Lower leg skin (tissue), 3 donors: ENCODE results near the gene DCP1B.

ENCODE experiments used
- POLR2A ChIP-seq, 2 donors: fragments of 450-650 bp; IDR thresholded peaks; one replicate each; pipeline ENCODE4 v1.6.1; 2016 to 2017; ENCODE audit warnings: antibody characterized with exemption in 2 of 2, mild to moderate bottlenecking in 1 of 2, moderate library complexity in 1 of 2
- TF ChIP-seq, protein P1 (sequence below), 3 donors: fragments of 450-650 bp; IDR thresholded peaks; one replicate each; pipeline ENCODE4 v1.5.1; 2016; ENCODE audit warnings: antibody characterized with exemption in 3 of 3, mild to moderate bottlenecking in 3 of 3, moderate library complexity in 2 of 3

DNA sequence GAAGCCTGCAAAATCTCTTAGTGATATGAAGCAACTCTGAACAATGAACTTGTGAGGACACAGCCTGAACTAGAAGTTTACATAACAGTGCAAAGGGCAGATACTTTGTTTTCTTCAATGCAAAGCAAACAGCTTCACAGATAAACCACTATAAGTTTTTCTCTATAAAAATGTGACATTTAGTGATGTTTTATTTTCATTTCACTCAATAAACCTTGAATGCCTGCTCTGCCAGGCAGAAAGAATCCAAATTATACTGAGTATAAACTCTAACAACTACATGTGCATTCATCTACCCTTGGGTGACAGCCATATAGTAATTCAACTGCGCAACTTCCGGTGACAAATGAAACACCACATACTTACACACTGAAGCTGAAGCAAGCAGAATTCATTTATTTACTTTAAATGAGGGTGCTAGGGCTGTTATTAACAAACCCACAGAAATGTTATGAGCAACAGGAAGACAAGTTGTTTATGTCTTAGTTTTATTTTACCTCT, 10.3 kb downstream of the DCP1B start:
- TF ChIP-seq, protein P1, sequence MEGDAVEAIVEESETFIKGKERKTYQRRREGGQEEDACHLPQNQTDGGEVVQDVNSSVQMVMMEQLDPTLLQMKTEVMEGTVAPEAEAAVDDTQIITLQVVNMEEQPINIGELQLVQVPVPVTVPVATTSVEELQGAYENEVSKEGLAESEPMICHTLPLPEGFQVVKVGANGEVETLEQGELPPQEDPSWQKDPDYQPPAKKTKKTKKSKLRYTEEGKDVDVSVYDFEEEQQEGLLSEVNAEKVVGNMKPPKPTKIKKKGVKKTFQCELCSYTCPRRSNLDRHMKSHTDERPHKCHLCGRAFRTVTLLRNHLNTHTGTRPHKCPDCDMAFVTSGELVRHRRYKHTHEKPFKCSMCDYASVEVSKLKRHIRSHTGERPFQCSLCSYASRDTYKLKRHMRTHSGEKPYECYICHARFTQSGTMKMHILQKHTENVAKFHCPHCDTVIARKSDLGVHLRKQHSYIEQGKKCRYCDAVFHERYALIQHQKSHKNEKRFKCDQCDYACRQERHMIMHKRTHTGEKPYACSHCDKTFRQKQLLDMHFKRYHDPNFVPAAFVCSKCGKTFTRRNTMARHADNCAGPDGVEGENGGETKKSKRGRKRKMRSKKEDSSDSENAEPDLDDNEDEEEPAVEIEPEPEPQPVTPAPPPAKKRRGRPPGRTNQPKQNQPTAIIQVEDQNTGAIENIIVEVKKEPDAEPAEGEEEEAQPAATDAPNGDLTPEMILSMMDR (IDR thresholded peaks at IDR 0.05): no peak
- no peak for TF ChIP-seq POLR2A (IDR thresholded peaks at IDR 0.05)
